ENCODE results near the gene PDE6H. TPM values are rescaled to one million over a fixed set of nuclear protein-coding genes. Genes with fewer than 3 reads are reported as not detected.
A peak's percentile ranks its signal among the peaks of the same experiment; 100 is the strongest.

The PDE6H gene
- total RNA-seq, 1 donor from 2014 or later = not detected

GRCh38 chr12:14937014-14937413, 35.8 kb upstream of the PDE6H start:
- H3K4me3 Mint-ChIP-seq = no peak overlapping the region
- DNase-seq (ENCODE audit: low spot score in 2 of 2, unreplicated experiment in 2 of 2) = no peak
- peaks cover 16% of the 10 kb centered on the region for H3K9me3 Mint-ChIP-seq
- peaks cover 39% of the 10 kb centered on the region for H3K4me1 Mint-ChIP-seq
- no peak for TF ChIP-seq CTCF (IDR thresholded peaks at IDR 0.05; ENCODE audit: unreplicated experiment)
- H3K27me3 Mint-ChIP-seq (ENCODE audit: low read depth) = no peaks in the 10 kb centered on the region
- H3K36me3 Mint-ChIP-seq = peaks cover 6% of the 10 kb centered on the region
- peak overlapping the region; percentile 8 for H3K27ac Mint-ChIP-seq

DNA sequence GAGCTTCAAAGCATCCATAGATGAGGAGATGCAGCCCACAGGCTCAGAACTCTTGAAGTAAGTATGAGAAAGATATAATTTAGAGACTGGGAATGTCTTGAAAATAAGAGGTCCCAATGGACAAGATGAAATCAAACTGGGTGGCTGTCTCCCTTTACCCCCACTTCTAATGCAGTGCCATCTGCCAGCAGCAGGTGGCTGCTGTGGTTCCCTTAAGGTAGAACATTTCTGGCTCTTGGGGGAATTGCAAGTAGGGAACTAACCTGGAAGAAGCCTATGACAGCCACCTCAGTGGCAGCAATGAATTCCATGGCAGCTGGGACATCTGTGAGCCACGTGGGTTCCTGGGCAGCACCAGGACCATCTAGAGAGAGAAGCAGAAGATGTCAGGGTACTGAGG, 35.2 kb upstream of the PDE6H start:
- H3K9me3 Mint-ChIP-seq = peaks cover 18% of the 10 kb centered on the region
- no peak overlapping the region for H3K27ac Mint-ChIP-seq
- no peaks in the 10 kb centered on the region for H3K27me3 Mint-ChIP-seq (ENCODE audit: low read depth)
- DNase-seq (ENCODE audit: low spot score in 2 of 2, unreplicated experiment in 2 of 2) = no peak
- peaks cover 10% of the 10 kb centered on the region for H3K36me3 Mint-ChIP-seq
- peaks cover 32% of the 10 kb centered on the region for H3K4me1 Mint-ChIP-seq
- H3K4me3 Mint-ChIP-seq = no peak overlapping the region
- TF ChIP-seq CTCF (IDR thresholded peaks at IDR 0.05; ENCODE audit: unreplicated experiment) = no peak

GRCh38 chr12:14938301-14938700, 34.5 kb upstream of the PDE6H start, which contains the start of gene ERP27:
Gene ERP27 (minus strand): TSS chr12:14938537. CDS start chr12:14938508, 29 bp downstream.
- H3K36me3 Mint-ChIP-seq = peaks cover 11% of the 10 kb centered on the region
- no peak for DNase-seq (ENCODE audit: low spot score in 2 of 2, unreplicated experiment in 2 of 2)
- peaks cover 29% of the 10 kb centered on the region for H3K4me1 Mint-ChIP-seq
- no peaks in the 10 kb centered on the region for H3K27me3 Mint-ChIP-seq (ENCODE audit: low read depth)
- no peak within 1 kb of the TSS for H3K27ac Mint-ChIP-seq
- no peak for TF ChIP-seq CTCF (IDR thresholded peaks at IDR 0.05; ENCODE audit: unreplicated experiment)
- no peak within 1 kb of the TSS for H3K4me3 Mint-ChIP-seq
- H3K9me3 Mint-ChIP-seq = peaks cover 14% of the 10 kb centered on the region

- no peak for DNase-seq (ENCODE audit: low spot score in 2 of 2, unreplicated experiment in 2 of 2)
- Mint-ChIP-seq H3K36me3 (peaks cover 16% of the 10 kb centered on the region), H3K9me3 (peaks cover 14% of the 10 kb centered on the region), H3K27me3 (ENCODE audit: low read depth) (no peaks in the 10 kb centered on the region), H3K4me3 (no peak overlapping the region), H3K4me1 (peaks cover 12% of the 10 kb centered on the region), H3K27ac (no peak overlapping the region)
- TF ChIP-seq CTCF (IDR thresholded peaks at IDR 0.05; ENCODE audit: unreplicated experiment) = no peak
These were observed 31.5 kb upstream of the PDE6H start for GRCh38 chr12:14941369-14941768.

DNA sequence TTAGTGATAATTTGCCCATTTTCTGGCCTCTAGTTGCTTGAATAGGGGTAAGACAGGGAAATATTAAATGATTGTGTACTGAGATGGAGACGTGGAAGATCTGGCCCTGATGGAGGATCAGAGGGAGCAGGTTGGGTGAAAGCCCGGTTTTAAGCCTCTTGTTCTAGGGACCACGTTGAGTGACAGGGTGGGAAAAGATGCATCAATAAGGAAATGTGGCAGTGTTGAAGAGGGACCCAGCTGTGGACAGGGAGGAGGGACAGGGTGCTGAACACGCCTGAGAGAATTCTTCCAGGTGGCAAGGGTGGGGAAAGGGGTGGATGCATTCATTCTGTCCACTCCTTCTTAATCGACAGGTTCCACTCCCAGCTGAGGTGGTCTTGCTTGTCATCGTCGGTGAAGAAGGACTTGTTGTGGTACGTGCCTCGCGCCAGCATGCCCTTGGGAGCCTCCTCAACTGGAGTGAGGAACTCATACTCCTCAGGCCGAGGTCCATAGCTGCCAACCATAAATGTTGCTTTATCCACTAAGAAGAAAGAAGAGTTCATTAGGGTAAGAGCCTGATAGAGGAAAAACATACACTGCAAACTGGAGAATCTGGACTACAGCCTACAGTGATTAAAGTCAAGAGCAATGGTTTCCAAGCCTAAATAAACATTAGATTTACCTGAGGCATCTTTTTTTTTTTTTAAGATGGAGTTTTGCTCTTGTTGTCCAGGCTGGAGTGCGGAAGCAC, 30.5 kb upstream of the PDE6H start:
- no peak for TF ChIP-seq CTCF (IDR thresholded peaks at IDR 0.05; ENCODE audit: unreplicated experiment)
- Mint-ChIP-seq H3K4me1 (peaks cover 13% of the 10 kb centered on the region), H3K4me3 (no peak overlapping the region), H3K27me3 (ENCODE audit: low read depth) (no peaks in the 10 kb centered on the region), H3K27ac (no peak overlapping the region), H3K9me3 (peaks cover 14% of the 10 kb centered on the region), H3K36me3 (peaks cover 16% of the 10 kb centered on the region)
- DNase-seq (ENCODE audit: low spot score in 2 of 2, unreplicated experiment in 2 of 2) = no peak
